HEK293T (cell line): Measurements from ENCODE around the gene NFS1.

Experiments used
- CTCF ChIA-PET: fragments of 350-600 bp; formaldehyde crosslinking; extraction: SDS; loops from one replicate; lab custom pipeline; 2021; ENCODE audit warnings: antibody characterized with exemption, inconsistent platforms; lab: Yijun Ruan, JAX
- POLR2A ChIA-PET: fragments of 350-600 bp; formaldehyde crosslinking; extraction: SDS; loops from one replicate; lab custom pipeline; 2020; ENCODE audit warnings: antibody characterized with exemption, inconsistent platforms; lab: Yijun Ruan, JAX
- DNase-seq: peaks from one replicate; pipeline ENCODE4 v3.0.0; 2012; ENCODE audit warnings: mixed read lengths; ENCODE audit errors: extremely low spot score
- ARNT ChIP-seq: fragments of 450-650 bp; IDR thresholded peaks from 2 replicates; pipeline ENCODE4 v1.6.1; 2017; ENCODE audit warnings: mild to moderate bottlenecking
- BHLHE40 ChIP-seq: fragments of 450-650 bp; IDR thresholded peaks from 2 replicates; pipeline ENCODE4 v1.6.1; 2016; ENCODE audit warnings: mild to moderate bottlenecking, moderate library complexity, borderline replicate concordance
- CTBP1 ChIP-seq: fragments of 450-650 bp; IDR thresholded peaks from 2 replicates; pipeline ENCODE4 v1.6.1; 2016; ENCODE audit warnings: borderline replicate concordance
- ELF4 ChIP-seq: fragments of 450-650 bp; IDR thresholded peaks from 2 replicates; pipeline ENCODE4 v1.6.1; 2017; ENCODE audit warnings: antibody characterized with exemption
- FOXA1 ChIP-seq: fragments of 450-650 bp; IDR thresholded peaks from 2 replicates; pipeline ENCODE4 v1.6.1; 2016; ENCODE audit warnings: mild to moderate bottlenecking
- FOXK2 ChIP-seq: fragments of 450-650 bp; IDR thresholded peaks from 2 replicates; pipeline ENCODE4 v1.6.1; 2016; ENCODE audit warnings: mild to moderate bottlenecking
- FOXM1 ChIP-seq: fragments of 450-650 bp; IDR thresholded peaks from 2 replicates; pipeline ENCODE4 v1.6.1; 2017; ENCODE audit warnings: mild to moderate bottlenecking, borderline replicate concordance
- HDGF ChIP-seq: fragments of 450-650 bp; IDR thresholded peaks from 2 replicates; pipeline ENCODE4 v1.6.1; 2017; ENCODE audit warnings: antibody characterized with exemption, borderline replicate concordance
- L3MBTL2 ChIP-seq: fragments of 450-650 bp; conservative IDR thresholded peaks from 2 replicates; pipeline ENCODE4 v1.6.1; 2016; ENCODE audit warnings: mild to moderate bottlenecking
- LEF1 ChIP-seq: fragments of 450-650 bp; IDR thresholded peaks from 2 replicates; pipeline ENCODE4 v1.6.1; 2017; ENCODE audit warnings: mild to moderate bottlenecking, borderline replicate concordance
- NFRKB ChIP-seq: fragments of 450-650 bp; IDR thresholded peaks from 2 replicates; pipeline ENCODE4 v1.6.1; 2016; ENCODE audit warnings: mild to moderate bottlenecking, moderate library complexity
- PKNOX1 ChIP-seq: fragments of 450-650 bp; IDR thresholded peaks from 2 replicates; pipeline ENCODE4 v1.6.1; 2016
- SP1 ChIP-seq: fragments of 450-650 bp; IDR thresholded peaks from 2 replicates; pipeline ENCODE4 v1.6.1; 2017
- SUZ12 ChIP-seq: fragments of 450-650 bp; IDR thresholded peaks from 2 replicates; pipeline ENCODE4 v1.6.1; 2016; ENCODE audit warnings: mild to moderate bottlenecking
- TARDBP ChIP-seq: fragments of 450-650 bp; IDR thresholded peaks from 2 replicates; pipeline ENCODE4 v1.6.1; 2016
- ZNF384 ChIP-seq: fragments of 450-650 bp; IDR thresholded peaks from 2 replicates; pipeline ENCODE4 v1.6.1; 2016

Gene NFS1

GRCh38 chr20:35739294-35740163 is 40.4 kb upstream of the NFS1 start:
- TF ChIP-seq LEF1 (no peak), L3MBTL2 (no peak), FOXK2 (no peak), PKNOX1 (no peak), HDGF (no peak), ZNF384 (no peak), CTBP1 (no peak), FOXM1 (no peak), TARDBP (no peak), FOXA1 (no peak), SUZ12 (no peak), SP1 (no peak), ARNT (no peak)
- DNase-seq: no peak
- CTCF ChIA-PET: interaction anchor here (1.0 kb wide), 1 partner anchor 39 kb away, joined by 3 read pairs; no protein-coding TSS in a partner anchor
- POLR2A ChIA-PET: interaction anchor here (0.6 kb wide), 1 partner anchor 32 kb away, joined by 3 read pairs; the partner anchor contains the start of gene PHF20

GRCh38 chr20:35738410-35739179 is 39.4 kb upstream of the NFS1 start:
- POLR2A ChIA-PET: no interaction called here
- CTCF ChIA-PET: no interaction called here
- DNase-seq: no peak
- TF ChIP-seq FOXM1 (no peak), HDGF (no peak), L3MBTL2 (no peak), FOXK2 (no peak), PKNOX1 (no peak), BHLHE40 (no peak), CTBP1 (no peak), TARDBP (no peak)

GRCh38 chr20:35737865-35738333 is 38.7 kb upstream of the NFS1 start:
- no peak for DNase-seq
- 0 out of 2 replicates have a peak, but pooled peaks have one; percentile 24 for TF ChIP-seq ZNF384
- TF ChIP-seq SP1: no peak
- no peak for TF ChIP-seq LEF1
- no peak for TF ChIP-seq FOXA1
- no peak for TF ChIP-seq BHLHE40
- TF ChIP-seq NFRKB: no peak
- no peak for TF ChIP-seq CTBP1
- TF ChIP-seq HDGF: no peak
- no peak for TF ChIP-seq ELF4
- ChIA-PET POLR2A (no interaction called here), CTCF (interaction anchor here (0.7 kb wide), 1 partner anchor 269 kb away, joined by 3 read pairs; no protein-coding TSS in a partner anchor)

- CTCF ChIA-PET: no interaction called here
- TF ChIP-seq L3MBTL2 (no peak), CTBP1 (no peak), ZNF384 (no peak), SUZ12 (no peak), LEF1 (no peak)
- POLR2A ChIA-PET: interaction anchor here (0.7 kb wide), 1 partner anchor 146 kb away, joined by 3 read pairs; no protein-coding TSS in a partner anchor
- no peak for DNase-seq
These were observed 36.8 kb upstream of the NFS1 start for GRCh38 chr20:35735826-35736470.

GRCh38 chr20:35734777-35735649 is 35.9 kb upstream of the NFS1 start:
- ChIA-PET POLR2A (interaction anchor here (1.4 kb wide), 1 partner anchor 11 kb away, joined by 3 read pairs; no protein-coding TSS in a partner anchor), CTCF (no interaction called here)
- TF ChIP-seq FOXK2 (no peak), TARDBP (no peak), HDGF (no peak), NFRKB (no peak), CTBP1 (no peak), PKNOX1 (no peak), L3MBTL2 (no peak), ZNF384 (no peak), FOXM1 (no peak), SUZ12 (no peak)
- DNase-seq: no peak
